SK-N-SH (cell line): ENCODE measurements around the gene UBD.

Experiments
- CTCF ChIP-seq: fragments of 200-600 bp; sonication (generic); IDR thresholded peaks from 2 replicates; pipeline ENCODE4 v1.6.1; 2017; ENCODE audit warnings: antibody characterized with exemption, mild to moderate bottlenecking, moderate library complexity
- EP300 ChIP-seq, 2 experiments: IDR thresholded peaks; 2 replicates each; pipeline versions ENCODE4 v1.4.0 to v1.6.1; 2012; ENCODE audit warnings: borderline replicate concordance in 1 of 2, low read depth in 1 of 2, low read length in 1 of 2
- EZH2phosphoT487 ChIP-seq: fragments of 200-600 bp; sonication (generic); IDR thresholded peaks from 2 replicates; pipeline ENCODE4 v1.6.1; 2017; ENCODE audit warnings: low read depth, mixed run types, mild to moderate bottlenecking, antibody characterized with exemption, moderate library complexity, borderline replicate concordance
- JUND ChIP-seq: IDR thresholded peaks from 2 replicates; pipeline ENCODE4 v1.4.0; 2012
- MAX ChIP-seq: IDR thresholded peaks from 2 replicates; pipeline ENCODE4 v1.4.0; 2012; ENCODE audit warnings: low read depth
- NRF1 ChIP-seq: IDR thresholded peaks from 2 replicates; pipeline ENCODE4 v1.6.1; 2012; ENCODE audit warnings: low read depth, mild to moderate bottlenecking, low read length
- POLR2AphosphoS5 ChIP-seq: IDR thresholded peaks from 2 replicates; pipeline ENCODE4 v1.6.1; 2012; ENCODE audit warnings: low read depth, low read length
- RCOR1 ChIP-seq: fragments of 150-350 bp; IDR thresholded peaks from 2 replicates; pipeline ENCODE4 v1.6.1; 2017; ENCODE audit warnings: antibody characterized with exemption, low read length
- REST ChIP-seq: IDR thresholded peaks from 2 replicates; pipeline ENCODE4 v1.6.1; 2012; ENCODE audit warnings: mild to moderate bottlenecking, low read depth, low read length, moderate library complexity
- RXRA ChIP-seq: IDR thresholded peaks from 2 replicates; pipeline ENCODE4 v1.4.0; 2012; ENCODE audit warnings: low read depth, mild to moderate bottlenecking, borderline replicate concordance
- TAF1 ChIP-seq: IDR thresholded peaks from 2 replicates; pipeline ENCODE4 v1.6.1; 2012; ENCODE audit warnings: low read depth, mild to moderate bottlenecking, low read length, moderate library complexity, borderline replicate concordance
- TEAD4 ChIP-seq: IDR thresholded peaks from 2 replicates; pipeline ENCODE4 v1.4.0; 2012; ENCODE audit warnings: mild to moderate bottlenecking, borderline replicate concordance; ENCODE audit not compliant: insufficient read depth
- YY1 ChIP-seq: IDR thresholded peaks from 2 replicates; pipeline ENCODE4 v1.4.0; 2012; ENCODE audit warnings: low read depth, mild to moderate bottlenecking
- ZBTB33 ChIP-seq: IDR thresholded peaks from 2 replicates; pipeline ENCODE4 v1.4.0; 2012; ENCODE audit warnings: low read depth, borderline replicate concordance

GRCh38 chr6:29603930-29604329 is 44.4 kb upstream of the UBD start:
- TF ChIP-seq MAX = no peak
- no peak for TF ChIP-seq EP300 (IDR thresholded peaks at IDR 0.05; ENCODE audit: borderline replicate concordance in 1 of 2, low read depth in 1 of 2, low read length in 1 of 2)
- TF ChIP-seq TEAD4 = no peak
- no peak for TF ChIP-seq REST
- no peak for TF ChIP-seq POLR2AphosphoS5
- TF ChIP-seq ZBTB33 = no peak
- no peak for TF ChIP-seq TAF1
- no peak for TF ChIP-seq JUND
- no peak for TF ChIP-seq YY1
- no peak for TF ChIP-seq CTCF
- no peak for TF ChIP-seq EZH2phosphoT487
- no peak for TF ChIP-seq RCOR1
- TF ChIP-seq RXRA = no peak
- no peak for TF ChIP-seq NRF1
